Cerebellar nuclear complex (tissue), 1 donor: ENCODE data around the gene NELL1.

Experiments used
- DNase-seq, 2 experiments: peaks; one replicate each; lab custom pipeline; 2025; lab: John Stamatoyannopoulos, UW

NELL1 gene

GRCh38 chr11:20668131-20668809 is 1.1 kb upstream of the NELL1 start:
- DNase-seq: no peak

GRCh38 chr11:20669820-20670684 is 666 bp downstream of the NELL1 start:
- no peak for DNase-seq

- DNase-seq: no peak
These were observed 1.6 kb downstream of the NELL1 start for GRCh38 chr11:20670932-20671403.

DNA sequence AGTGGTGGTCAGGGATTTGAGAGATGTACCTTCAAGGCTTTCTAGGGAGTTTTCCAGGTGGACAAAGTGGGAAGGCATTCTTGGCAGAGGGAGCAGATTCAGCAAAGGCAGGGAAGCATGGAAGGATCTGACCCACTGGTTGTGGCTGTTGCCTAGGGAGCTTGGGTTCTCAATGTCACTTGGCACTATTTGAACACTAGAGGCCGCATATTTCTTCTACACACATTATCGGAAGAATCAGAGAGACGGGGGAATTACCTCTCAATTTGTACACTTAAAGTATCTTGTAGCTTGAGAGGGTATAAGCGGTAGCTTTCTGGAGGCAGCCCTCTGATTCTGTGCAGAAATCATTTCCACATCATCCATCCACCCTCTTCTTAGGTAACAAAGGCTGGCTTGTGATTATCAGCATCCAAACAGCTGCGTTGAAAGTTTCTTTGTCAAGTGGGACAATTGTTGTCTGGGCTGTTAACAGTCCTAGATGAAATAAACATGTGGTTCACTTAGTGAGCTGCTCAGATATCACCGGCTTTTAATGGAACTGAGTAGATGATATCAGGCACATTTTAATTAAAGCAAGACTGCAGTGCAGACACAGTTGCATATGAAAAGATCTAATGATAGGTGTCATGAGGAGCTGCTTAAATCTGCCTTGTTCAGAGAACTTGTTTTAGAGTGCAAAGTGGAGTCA is 2.6 kb downstream of the NELL1 start:
- DNase-seq: no peak

DNA sequence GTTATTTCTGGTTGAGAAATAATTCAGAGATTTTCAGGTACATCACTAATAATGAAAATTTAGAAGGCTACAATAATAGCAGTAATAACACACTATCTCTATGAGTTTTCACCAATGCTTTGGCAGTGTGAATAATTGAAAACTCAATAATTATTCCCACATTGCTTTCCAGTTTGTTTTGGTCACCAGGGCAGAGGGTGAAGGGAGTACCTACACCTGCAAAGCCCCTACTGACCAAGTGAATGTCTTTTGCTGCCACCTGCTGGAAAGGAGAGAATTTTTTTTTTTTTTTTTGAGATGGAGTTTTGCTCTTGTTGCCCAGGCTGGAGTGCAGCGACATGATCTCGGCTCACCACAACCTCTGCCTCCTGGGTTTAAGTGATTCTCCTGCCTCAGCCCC is 3.2 kb downstream of the NELL1 start:
- DNase-seq: no peak

DNA sequence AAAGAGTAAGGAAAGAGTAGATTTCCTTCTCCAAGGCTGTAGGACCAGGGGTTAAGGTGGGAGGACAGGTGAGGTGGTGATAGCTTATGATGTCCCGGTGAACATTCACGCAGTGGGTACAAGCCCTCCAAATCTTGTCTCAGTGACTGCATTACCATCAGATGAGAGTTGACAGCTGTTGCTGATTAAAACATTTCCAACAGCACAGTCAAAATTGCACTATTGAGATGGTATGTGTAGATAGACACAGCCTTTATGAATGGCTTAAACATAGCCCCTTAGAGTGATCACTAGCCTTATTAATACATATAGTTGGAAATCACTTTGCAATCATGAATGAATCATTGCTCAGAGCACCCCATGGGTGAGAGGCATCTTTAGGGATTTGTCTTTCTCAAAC is 7.3 kb downstream of the NELL1 start:
- DNase-seq: no peak

- DNase-seq: no peak
These were observed 19.4 kb downstream of the NELL1 start for GRCh38 chr11:20688761-20689160.

DNA sequence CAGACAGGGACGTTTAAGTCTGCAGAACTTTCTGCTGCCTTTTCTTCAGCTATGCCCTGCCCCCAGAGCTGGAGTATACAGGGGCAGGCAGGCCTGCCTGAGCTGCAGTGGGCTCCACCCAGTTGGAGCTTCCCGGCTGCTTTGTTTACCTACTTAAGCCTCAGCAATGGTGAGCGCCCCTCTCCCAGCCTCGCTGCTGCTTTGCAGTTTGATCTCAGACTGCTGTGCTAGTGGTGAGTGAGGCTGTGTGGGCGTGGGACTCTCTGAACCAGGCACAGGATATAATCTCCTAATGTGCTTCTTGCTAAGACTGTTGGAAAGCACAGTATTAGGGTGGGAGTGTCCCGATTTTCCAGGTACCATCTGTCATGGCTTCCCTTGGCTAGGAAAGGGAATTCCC is 38.5 kb downstream of the NELL1 start:
- no peak for DNase-seq

DNA sequence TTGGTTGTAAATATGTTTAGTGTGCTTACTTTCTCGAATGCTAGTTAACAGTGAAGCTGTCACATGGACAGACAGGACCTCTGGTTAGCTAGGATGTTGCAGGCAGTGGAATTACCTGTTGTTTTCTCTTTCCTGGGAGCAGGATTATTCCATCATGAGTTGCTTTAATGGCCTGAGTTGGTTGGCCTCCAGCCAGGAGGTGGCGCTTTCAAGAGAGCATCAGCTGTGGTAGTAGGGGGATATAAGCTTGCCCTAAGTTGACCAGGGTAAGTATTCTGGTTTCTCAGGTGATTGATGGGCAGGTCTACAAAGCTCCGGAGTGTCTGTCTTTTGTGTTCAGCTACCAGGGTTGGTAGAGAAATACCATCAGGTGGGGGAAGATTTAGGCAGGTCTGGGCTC is 43.5 kb downstream of the NELL1 start:
- no peak for DNase-seq

GRCh38 chr11:20715464-20715863 is 46.1 kb downstream of the NELL1 start:
- no peak for DNase-seq

GRCh38 chr11:20715931-20716330 is 46.5 kb downstream of the NELL1 start:
- no peak for DNase-seq

DNA sequence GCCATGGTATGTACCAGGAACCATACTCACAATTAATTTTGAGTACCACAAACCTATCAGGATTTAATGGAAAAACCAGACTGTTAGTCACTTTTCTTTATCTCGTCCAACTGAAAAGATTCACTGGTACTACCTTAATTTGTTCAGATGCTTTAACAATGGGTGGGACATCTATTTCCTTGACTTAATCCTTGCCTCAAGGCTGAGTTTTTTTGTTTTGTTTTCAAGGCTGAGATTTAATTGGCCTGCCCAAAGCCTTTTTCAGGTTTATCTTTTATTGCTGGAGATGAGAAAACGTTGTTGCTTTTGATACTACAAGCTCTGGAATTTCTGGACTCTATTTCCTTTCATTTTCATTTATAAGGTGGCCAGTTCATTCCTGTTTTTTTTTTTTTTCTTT is 50.4 kb downstream of the NELL1 start:
- DNase-seq: no peak

GRCh38 chr11:20723366-20723765 is 54.0 kb downstream of the NELL1 start:
- DNase-seq: no peak

- no peak for DNase-seq
These were observed 60.3 kb downstream of the NELL1 start for GRCh38 chr11:20729597-20730105.

DNA sequence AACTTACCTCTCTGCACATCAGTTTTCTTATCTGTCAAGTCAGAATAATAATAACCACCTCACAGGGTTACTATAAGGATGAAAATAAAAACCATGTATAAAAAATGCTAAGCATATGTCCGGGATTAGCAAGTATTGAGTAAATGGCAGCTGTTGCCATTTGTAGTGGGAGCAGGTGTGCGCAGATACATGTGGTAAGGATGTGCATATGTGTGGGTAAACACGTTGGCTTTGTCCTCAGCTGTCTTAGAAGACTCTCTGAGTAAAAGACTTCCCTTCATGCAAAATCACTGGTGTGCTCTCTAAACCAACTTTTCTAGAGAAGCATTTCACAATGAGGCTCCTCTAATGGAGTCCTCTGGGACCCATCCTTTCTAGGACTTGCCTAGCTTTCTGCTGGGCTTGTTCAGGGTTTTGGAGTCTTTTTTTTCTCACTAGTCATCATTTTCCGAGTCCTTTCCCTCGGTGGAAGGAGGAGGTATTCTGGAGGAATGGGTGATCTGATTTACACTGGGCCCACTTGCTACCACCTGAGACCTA is 62.4 kb downstream of the NELL1 start:
- DNase-seq: no peak

GRCh38 chr11:20739107-20739506 is 69.7 kb downstream of the NELL1 start:
- no peak for DNase-seq

DNA sequence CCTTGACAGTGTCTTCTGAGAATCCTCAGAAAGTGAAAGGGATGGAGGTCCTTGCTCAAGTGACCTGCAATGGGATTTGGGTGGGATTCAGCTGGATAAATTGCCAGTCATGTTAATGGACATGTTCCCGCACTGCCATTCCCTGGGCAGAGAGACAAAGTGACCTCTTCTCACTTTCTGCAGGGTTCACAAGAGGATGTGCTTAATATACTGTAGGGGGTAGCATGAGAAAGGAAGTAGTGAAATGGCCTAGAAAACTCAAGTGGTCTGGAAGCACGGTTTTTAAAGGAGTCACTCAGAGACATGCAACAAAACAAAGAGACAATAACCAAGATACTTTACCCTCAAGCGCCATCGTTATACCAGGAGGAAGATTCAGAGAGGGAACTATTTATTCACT is 70.2 kb downstream of the NELL1 start:
- DNase-seq: no peak

DNA sequence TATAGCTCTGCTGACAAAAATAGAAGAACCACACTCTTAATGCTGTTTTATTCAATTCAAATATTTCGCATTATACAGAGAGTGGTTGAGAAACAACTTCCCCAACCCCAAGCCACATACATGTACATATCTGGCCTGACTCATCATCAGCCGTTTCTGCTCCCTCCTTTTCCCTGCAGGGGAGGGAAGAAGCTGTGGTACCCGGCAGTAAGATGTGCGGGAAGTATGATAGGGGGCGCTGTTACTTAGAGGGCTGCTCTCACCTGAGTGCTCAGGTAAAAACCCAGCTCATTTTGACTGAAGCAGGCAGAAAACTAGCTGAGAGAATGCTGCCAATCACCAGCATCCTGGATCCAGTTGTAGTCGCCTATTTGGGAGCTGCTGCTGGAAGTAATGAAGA is 85.5 kb downstream of the NELL1 start:
- DNase-seq: no peak

- DNase-seq: no peak
These were observed 90.2 kb downstream of the NELL1 start for GRCh38 chr11:20759541-20759940.

DNA sequence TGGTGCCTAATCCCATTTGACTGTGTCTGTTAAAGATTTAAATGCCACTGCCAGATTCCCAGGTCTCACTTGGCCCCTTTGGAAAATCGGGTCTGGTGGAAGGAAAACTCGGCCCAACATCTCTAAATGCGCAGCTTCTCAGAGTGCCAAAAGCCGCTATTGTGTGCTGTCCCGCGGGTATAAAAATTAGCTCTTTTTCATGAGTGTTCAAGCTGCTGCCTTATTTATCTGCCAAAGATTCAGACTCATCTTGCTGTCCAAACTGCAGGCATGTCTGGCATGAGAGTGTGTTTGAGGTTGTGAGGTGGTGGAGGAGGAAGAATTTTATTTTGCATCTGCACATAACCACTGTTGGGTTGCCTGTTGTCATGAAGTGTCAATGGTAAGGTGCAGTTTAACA is 91.4 kb downstream of the NELL1 start:
- no peak for DNase-seq

DNA sequence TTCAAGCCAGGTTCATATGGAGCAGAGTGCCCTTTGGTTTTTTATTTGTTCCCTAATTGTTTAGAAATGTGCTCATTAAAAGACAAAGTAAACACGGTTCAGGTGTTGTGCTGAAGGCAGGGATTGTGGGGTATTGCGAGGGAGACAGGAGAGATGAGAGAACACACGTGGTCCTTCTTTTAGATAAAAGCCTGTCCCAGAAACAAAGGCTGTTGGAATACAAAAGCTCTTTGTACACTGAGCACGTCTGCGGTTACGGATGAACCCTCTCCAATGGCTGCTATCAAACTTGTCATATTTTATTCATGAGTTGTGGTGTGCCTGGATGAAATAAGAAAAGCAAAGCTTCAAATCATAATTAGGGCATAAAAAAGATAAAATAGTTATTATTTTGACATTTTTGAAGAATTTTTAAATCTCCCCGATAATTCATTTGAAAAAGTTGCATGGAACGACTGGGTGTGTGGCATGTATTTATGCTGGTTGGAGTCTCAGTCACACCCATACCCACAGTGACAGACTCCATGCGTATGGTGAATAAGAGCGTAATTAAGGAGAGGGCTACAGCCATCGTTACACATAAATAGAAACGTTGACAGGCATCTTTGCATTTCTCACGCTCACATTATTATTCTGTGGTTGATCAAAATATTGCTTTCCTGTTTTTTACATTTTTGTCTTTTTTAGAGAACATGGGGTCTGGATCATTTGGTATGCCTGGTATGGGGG is 92.9 kb downstream of the NELL1 start:
- no peak for DNase-seq

DNA sequence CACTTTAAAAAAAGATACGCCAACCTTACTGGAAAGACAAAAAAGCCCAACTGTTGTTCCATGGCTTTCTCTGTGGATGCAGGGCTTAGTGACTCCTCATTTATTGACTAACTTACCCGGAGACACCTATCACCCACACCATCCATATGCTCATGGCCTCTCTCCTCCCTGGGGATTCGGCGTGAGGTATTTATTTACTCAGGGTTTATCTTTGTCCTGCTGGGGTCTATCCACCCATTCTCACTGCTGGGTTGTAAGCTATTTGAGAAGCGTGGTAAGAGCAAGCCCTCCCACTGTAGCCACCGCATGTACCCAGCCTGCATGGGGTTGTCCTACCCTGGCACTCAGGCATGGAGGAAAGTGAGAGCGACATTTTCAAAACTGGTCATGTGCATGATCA is 93.6 kb downstream of the NELL1 start:
- DNase-seq: no peak
